HG02840 (cell line): Measurements from ENCODE around the gene CFAP99.
"Not testable (repeated sequence)": the region's sequence is repeated elsewhere in the genome, so short reads cannot be mapped to it uniquely, and the experiment has no call there.

Experiments used
- ATAC-seq: cut with Tn5 transposase; IDR thresholded peaks from one replicate; pipeline ENCODE4 v1.9.1; 2021; ENCODE audit warnings: mild to moderate bottlenecking, moderate library complexity, moderate number of reproducible peaks; ENCODE audit not compliant: unreplicated experiment, low FRiP score

The CFAP99 gene

DNA sequence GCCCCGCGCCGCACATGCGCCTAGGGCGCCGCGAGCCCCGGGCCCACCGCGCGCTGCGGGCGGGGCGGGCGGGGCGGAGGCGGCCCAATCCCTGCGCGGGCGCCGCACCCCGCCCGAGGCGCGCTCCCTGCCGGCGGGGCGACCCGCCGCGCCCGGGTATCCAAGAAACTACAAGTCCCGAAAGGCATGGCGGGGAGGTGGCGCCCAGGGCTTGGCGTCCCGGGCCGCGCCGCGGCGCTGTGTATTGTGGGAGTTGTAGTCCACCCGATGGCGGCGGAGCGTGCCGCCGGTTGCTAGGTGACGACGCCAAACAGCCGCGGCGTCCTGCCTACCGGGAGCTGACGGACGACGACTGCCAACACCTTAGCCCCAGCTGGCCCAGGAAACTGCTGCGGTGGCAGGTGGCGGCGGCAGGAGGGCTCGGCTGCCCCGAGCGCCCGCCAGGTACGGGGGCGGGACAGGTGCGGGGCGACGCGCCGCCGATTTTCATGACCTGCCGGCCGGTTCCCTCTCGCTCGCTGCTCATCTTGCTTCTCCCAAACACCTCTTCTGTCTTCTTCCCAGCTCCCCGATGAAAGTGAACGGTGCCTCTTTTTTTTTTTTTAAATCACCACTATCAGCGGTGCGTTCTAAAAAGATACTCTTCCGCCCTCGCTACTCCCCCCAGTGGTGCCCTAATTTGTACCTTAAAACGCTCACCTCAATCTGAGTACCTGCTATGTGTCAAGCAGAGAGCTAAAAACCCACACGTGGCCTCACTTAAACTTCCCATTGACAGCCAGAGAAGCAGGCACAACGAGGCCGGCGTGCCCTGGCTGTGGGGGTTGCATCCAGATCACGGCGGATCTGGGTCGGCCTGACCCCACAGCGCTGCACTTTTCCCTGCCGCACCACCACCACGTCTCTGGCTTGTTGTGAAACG, at the start of gene CFAP99:
Gene CFAP99, plus strand, starts transcription at position 306 of the 922 bp plus-strand sequence.
- ATAC-seq: peak; percentile 87

DNA sequence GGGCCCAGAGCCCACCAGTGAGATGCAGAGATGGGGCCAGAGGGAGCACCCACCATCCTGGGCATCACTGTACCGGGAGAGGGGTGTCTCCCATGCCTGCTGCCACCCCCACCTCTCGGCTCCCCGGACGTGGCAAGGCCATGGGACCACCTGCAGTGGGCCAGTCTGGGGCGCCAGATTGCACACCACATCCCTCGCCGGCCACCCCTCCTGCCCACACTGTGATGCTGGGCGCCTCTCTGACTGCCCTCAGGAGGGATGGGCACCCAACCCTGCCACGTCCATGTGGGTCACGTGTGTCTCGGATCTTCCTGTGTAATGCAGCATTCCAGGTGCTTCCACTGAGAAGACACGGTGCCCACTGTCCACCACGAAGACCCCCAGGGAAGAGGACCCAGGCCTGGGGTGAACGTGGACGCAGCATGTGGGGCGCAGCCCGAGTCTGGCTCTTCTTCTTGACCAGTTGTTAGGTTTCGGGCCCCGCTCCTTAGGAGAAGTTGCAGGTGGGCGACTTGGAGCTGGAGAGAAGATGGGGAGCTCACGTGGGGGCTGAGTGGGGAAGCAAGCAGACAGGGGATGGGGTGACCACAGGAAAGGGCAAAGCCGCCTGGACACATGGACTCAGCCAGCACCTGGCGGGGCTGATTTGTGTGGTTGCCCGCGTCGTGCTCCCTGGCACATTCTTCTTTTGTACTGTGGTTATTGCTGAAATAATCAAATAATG, 48.0 kb upstream of the CFAP99 start:
- ATAC-seq: no peak

- ATAC-seq: no peak
Measured at GRCh38 chr4:2371765-2372487, 46.8 kb upstream of the CFAP99 start.

GRCh38 chr4:2372488-2373030, 46.2 kb upstream of the CFAP99 start:
- ATAC-seq: no peak

- ATAC-seq: no peak
Measured at GRCh38 chr4:2373532-2373931, 45.2 kb upstream of the CFAP99 start.

DNA sequence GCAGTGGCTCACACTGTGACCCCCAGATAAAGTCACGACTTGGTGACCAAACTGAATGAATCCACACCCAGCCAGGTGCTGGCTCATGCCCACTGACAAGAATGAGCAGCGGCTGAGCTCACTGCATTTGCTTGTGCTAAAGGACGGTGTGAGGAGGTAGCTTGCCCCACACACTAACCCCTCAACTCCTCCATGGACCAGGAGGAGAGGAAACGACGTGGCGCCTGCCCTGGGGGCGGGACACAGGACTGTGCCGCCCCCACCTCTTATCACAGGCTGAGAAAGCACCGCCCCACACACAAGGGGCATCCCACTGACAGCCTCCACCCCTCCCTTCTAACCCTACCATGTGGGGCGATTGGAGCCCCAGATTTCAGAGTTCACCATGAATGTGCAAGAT, 43.3 kb upstream of the CFAP99 start:
- no peak for ATAC-seq

GRCh38 chr4:2377241-2377640, 41.5 kb upstream of the CFAP99 start:
- ATAC-seq: no peak

- ATAC-seq: no peak
Measured at GRCh38 chr4:2378401-2378800, 40.4 kb upstream of the CFAP99 start.

- ATAC-seq: no peak
Measured at GRCh38 chr4:2378898-2379297, 39.9 kb upstream of the CFAP99 start.

GRCh38 chr4:2380589-2380988, 38.2 kb upstream of the CFAP99 start:
- not testable (repeated sequence) for ATAC-seq

- not testable (repeated sequence) for ATAC-seq
Measured at GRCh38 chr4:2382769-2383202, 36.0 kb upstream of the CFAP99 start.

DNA sequence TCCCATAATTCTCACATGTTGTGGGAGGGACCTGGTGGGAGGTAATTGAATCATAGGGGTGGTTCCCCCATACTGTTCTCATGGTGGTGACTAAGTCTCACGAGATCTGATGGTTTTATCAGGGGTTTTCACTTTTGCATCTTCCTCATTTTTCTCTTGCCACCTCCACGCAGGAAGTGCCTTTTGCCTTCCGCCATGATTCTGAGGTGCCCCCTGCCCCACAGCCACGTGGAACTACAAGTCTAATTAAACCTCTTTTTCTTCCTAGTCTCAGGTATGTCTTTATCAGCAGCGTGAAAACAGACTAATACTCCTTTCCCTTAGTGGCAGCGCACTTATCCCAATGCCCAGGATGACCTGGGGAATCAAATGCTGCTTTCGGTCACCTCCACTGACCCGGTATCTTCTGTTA, 35.5 kb upstream of the CFAP99 start:
- ATAC-seq: not testable (repeated sequence)

GRCh38 chr4:2383760-2384159, 35.0 kb upstream of the CFAP99 start:
- ATAC-seq: no peak

GRCh38 chr4:2384245-2384644, 34.5 kb upstream of the CFAP99 start:
- ATAC-seq: no peak

DNA sequence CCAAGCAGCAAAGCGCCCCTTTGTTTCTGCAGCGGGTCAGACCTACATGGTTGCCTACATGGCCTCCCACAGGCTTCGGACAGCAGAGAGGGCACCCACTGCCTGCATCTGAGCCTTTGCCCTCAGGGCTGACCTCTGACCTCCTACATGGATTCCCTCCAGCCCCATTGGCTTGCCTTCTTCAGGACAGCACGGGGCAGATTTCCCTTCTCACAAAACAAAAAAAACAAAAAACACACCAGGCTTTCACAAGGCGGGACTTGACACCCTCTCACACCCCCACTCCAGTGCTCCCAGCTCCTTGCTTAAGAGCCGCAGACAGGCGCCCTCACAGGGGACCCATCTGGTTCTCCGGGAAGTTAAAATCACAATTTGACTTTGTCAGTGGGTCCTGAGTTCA, 33.2 kb upstream of the CFAP99 start:
- no peak for ATAC-seq

DNA sequence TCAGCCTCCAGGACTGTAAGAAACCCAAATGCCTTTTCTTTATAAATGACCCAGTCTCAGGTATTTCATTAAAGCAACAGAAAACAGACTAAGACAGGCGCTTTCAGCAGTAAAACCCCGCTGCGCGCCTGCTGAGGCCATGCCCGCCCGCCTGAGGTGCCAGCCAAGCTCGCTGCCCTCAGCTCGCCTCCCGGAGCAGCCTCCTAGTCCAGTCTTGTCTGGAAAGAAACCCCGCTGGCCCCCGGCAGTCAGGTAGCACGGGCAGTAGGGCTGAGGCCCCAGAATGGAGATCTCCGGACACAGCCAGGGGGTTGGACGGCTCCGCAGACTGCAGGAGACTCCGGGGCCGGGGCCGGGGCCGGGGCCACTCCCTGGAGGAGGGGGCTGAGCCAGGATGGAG, 32.0 kb upstream of the CFAP99 start:
- no peak for ATAC-seq

- ATAC-seq: no peak
Measured at GRCh38 chr4:2387218-2387617, 31.5 kb upstream of the CFAP99 start.

- no peak for ATAC-seq
Measured at GRCh38 chr4:2387829-2388228, 30.9 kb upstream of the CFAP99 start.

DNA sequence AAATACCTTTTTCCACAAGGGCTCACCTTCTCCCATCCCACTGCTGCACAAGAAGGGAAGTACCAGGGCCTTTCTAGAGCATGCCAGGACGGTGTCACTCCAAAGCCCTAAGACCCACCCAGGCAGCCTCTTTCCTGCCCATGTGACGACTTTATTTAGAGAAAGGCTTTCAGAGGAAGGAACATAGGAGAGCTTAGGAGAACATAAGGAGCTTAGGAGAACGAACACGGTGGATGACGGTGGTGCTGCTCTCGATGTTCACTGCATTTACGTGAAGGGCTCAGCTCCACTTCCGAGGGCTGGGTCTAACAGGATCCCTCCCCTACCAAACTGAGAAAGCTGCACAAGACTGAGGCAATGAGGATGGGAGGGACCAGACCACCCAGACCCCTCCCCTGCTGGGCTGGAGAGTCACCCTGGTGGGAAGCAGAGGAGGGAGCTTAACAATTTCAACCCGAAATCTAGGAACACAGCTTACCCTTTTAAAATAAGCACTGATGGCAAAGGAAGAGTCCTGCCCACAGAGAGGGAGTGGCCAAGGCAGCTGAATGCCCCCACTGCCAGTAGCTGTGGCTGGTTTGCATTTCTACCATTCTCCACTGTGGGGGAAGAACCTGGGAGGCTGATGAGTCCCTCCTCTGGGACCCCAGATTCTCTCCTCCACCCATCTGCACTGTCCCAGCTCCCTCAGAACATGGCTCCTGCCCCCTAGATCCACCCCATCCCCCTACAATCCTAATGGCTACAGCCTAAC, 30.1 kb upstream of the CFAP99 start:
- ATAC-seq: no peak

- ATAC-seq: no peak
Measured at GRCh38 chr4:2389691-2390090, 29.1 kb upstream of the CFAP99 start.
